Caco-2 (cell line): ENCODE data around the gene REG4. TPM values are rescaled to one million over a fixed set of nuclear protein-coding genes. Genes with fewer than 3 reads are reported as not detected.

Experiments
- BruUV-seq: library from RNA; stranded (reverse); fragments of 400-500 nt; replicated peaks from 2 replicates; lab custom pipeline; 2021; lab: Mats Ljungman, UMichigan
- CTCF ChIA-PET: fragments of 300-600 bp; sonication (Branson Sonifier 250); formaldehyde crosslinking; loops from one replicate; lab custom pipeline; 2022; ENCODE audit warnings: antibody characterized with exemption; lab: Charles Lee
- POLR2A ChIA-PET: fragments of 300-600 bp; sonication (Branson Sonifier 250); formaldehyde crosslinking; loops from one replicate; lab custom pipeline; 2022; ENCODE audit warnings: antibody characterized with exemption; lab: Charles Lee
- DNase-seq, 2 experiments: peaks; one replicate each; pipeline versions ENCODE4 v3.0.0 to v3.0.0-alpha.2; 2020 to 2022
- H3K27me3 ChIP-seq: replicated peaks from 2 replicates; pipeline ENCODE4 v1.6.0; 2011; ENCODE audit warnings: low read length; ENCODE audit not compliant: control insufficient read depth, insufficient read depth
- H3K36me3 ChIP-seq: 2 replicates; pipeline ENCODE4 v1.5.1; 2011; ENCODE audit warnings: low read length; ENCODE audit not compliant: control insufficient read depth, insufficient read depth
- H3K4me1 ChIP-seq: fragments of 250-450 bp; sonication (Bioruptor Pico); 2 replicates; pipeline ENCODE4 v1.5.1; 2020; ENCODE audit warnings: mild to moderate bottlenecking
- H3K4me3 ChIP-seq: 2 replicates; pipeline ENCODE4 v1.5.1; 2011; ENCODE audit warnings: low read depth, mild to moderate bottlenecking, control low read depth, low read length
- H3K9me3 ChIP-seq: fragments of 250-450 bp; sonication (Bioruptor Pico); 2 replicates; pipeline ENCODE4 v1.5.1; 2020; ENCODE audit warnings: mild to moderate bottlenecking, moderate library complexity
- H3K27ac Mint-ChIP-seq: one replicate; pipeline ENCODE4 v1.8.0; 2022; ENCODE audit warnings: mixed read lengths; ENCODE audit not compliant: unreplicated experiment
- H3K27me3 Mint-ChIP-seq: one replicate; pipeline ENCODE4 v1.8.0; 2022; ENCODE audit warnings: mixed read lengths; ENCODE audit not compliant: insufficient read depth, unreplicated experiment
- H3K36me3 Mint-ChIP-seq: one replicate; pipeline ENCODE4 v1.8.0; 2022; ENCODE audit warnings: mild to moderate bottlenecking, mixed read lengths; ENCODE audit not compliant: insufficient read depth, unreplicated experiment
- H3K4me1 Mint-ChIP-seq: one replicate; pipeline ENCODE4 v1.8.0; 2022; ENCODE audit warnings: low read depth, mixed read lengths; ENCODE audit not compliant: unreplicated experiment
- H3K4me3 Mint-ChIP-seq: one replicate; pipeline ENCODE4 v1.8.0; 2022; ENCODE audit warnings: mild to moderate bottlenecking, moderate library complexity, mixed read lengths; ENCODE audit not compliant: unreplicated experiment
- H3K9me3 Mint-ChIP-seq: one replicate; pipeline ENCODE4 v1.8.0; 2022; ENCODE audit warnings: mixed read lengths; ENCODE audit not compliant: unreplicated experiment
- intact Hi-C: fragments of 100-400 bp; cut with micrococcal nuclease; formaldehyde crosslinking; loops from one replicate; pipeline ENCODE4 v1.10.0; 2022; ENCODE audit not compliant: unreplicated experiment
- total RNA-seq: library from RNA; stranded (reverse); gene quantifications from 2 replicates; pipeline ENCODE4 v1.2.3, GENCODE V29; 2022
- TF ChIP-seq, protein P1 (sequence below), 2 experiments: fragments of 200-600 bp in 1 of 2; IDR thresholded peaks; 1 replicate in 1 of 2; 2 replicates in 1 of 2; pipeline versions ENCODE4 v1.5.1 to v1.8.0; 2011 to 2022; ENCODE audit warnings: antibody characterized with exemption in 1 of 2, control low read depth in 1 of 2, inconsistent platforms in 1 of 2, low read depth in 1 of 2, low read length in 1 of 2, mild to moderate bottlenecking in 1 of 2, moderate library complexity in 1 of 2; ENCODE audit not compliant: insufficient read depth in 1 of 2, severe bottlenecking in 1 of 2, unreplicated experiment in 1 of 2

Gene REG4
- total RNA-seq, 1 experiment from 2014 or later = 8.0 TPM

DNA sequence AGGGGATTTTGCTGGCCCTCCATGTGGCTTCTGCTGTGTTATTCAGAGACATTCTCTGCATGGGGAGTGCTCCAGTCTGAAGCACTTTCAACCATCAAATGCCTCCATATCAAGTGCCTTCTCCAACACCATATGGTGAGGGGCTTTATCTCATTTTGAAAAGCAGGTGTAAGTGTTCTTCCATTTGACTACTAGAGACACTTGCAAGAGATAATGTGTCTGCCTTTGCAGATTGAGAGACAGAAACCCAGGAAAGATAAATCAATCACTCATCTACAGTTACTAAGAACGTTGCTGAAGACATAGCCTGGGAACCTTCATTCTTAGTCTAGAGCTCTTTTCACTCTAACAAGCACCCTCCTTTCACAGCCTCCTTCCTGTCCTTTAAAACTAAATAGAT lies 29.5 kb upstream of the REG4 start:
- Histone ChIP-seq H3K27me3 (no peaks in the 10 kb centered on the region), H3K9me3 (no peaks in the 10 kb centered on the region), H3K4me1 (no peaks in the 10 kb centered on the region), H3K4me3 (no peak overlapping the region), H3K36me3 (no peaks in the 10 kb centered on the region)
- BruUV-seq = no TSS peak
- Mint-ChIP-seq H3K9me3 (no peaks in the 10 kb centered on the region), H3K36me3 (no peaks in the 10 kb centered on the region), H3K27me3 (no peaks in the 10 kb centered on the region), H3K4me1 (no peaks in the 10 kb centered on the region), H3K27ac (no peak overlapping the region), H3K4me3 (no peak overlapping the region)
- ChIA-PET CTCF (no interaction called here), POLR2A (no interaction called here)
- no peak for DNase-seq
- intact Hi-C loops = no loop called here
- TF ChIP-seq, protein P1, sequence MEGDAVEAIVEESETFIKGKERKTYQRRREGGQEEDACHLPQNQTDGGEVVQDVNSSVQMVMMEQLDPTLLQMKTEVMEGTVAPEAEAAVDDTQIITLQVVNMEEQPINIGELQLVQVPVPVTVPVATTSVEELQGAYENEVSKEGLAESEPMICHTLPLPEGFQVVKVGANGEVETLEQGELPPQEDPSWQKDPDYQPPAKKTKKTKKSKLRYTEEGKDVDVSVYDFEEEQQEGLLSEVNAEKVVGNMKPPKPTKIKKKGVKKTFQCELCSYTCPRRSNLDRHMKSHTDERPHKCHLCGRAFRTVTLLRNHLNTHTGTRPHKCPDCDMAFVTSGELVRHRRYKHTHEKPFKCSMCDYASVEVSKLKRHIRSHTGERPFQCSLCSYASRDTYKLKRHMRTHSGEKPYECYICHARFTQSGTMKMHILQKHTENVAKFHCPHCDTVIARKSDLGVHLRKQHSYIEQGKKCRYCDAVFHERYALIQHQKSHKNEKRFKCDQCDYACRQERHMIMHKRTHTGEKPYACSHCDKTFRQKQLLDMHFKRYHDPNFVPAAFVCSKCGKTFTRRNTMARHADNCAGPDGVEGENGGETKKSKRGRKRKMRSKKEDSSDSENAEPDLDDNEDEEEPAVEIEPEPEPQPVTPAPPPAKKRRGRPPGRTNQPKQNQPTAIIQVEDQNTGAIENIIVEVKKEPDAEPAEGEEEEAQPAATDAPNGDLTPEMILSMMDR (IDR thresholded peaks at IDR 0.05; ENCODE audit: insufficient read depth in 1 of 2, low read depth in 1 of 2, low read length in 1 of 2, severe bottlenecking in 1 of 2, unreplicated experiment in 1 of 2) = no peak

DNA sequence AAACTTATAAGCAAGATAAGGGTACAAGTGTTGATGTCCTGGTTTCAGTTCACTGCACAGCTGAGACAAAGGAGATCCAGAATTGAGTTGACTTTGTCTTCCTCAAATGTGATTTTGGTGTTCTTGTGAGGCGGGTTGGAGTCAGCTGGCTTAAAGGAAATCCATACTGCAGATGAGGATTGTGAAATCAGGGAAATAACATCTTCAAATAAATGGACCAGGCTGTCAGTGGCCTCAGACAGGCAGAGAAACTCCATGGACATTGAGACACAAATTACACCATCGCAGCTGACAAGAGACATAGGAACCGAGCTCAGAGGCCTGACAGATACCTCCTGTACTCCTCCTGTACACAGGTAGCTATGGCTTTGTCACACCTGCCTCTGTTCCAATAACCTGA lies 27.0 kb upstream of the REG4 start:
- Mint-ChIP-seq H3K4me1 (no peaks in the 10 kb centered on the region), H3K27me3 (no peaks in the 10 kb centered on the region), H3K4me3 (no peak overlapping the region), H3K27ac (no peak overlapping the region), H3K9me3 (no peaks in the 10 kb centered on the region), H3K36me3 (no peaks in the 10 kb centered on the region)
- ChIA-PET CTCF (no interaction called here), POLR2A (no interaction called here)
- no TSS peak for BruUV-seq
- intact Hi-C loops = no loop called here
- no peaks in the 10 kb centered on the region for H3K4me1 ChIP-seq
- H3K27me3 ChIP-seq = no peaks in the 10 kb centered on the region
- TF ChIP-seq, protein P1 (IDR thresholded peaks at IDR 0.05; ENCODE audit: insufficient read depth in 1 of 2, low read depth in 1 of 2, low read length in 1 of 2, severe bottlenecking in 1 of 2, unreplicated experiment in 1 of 2) = no peak
- H3K9me3 ChIP-seq = no peaks in the 10 kb centered on the region
- no peak overlapping the region for H3K4me3 ChIP-seq
- H3K36me3 ChIP-seq = no peaks in the 10 kb centered on the region
- DNase-seq = no peak

DNA sequence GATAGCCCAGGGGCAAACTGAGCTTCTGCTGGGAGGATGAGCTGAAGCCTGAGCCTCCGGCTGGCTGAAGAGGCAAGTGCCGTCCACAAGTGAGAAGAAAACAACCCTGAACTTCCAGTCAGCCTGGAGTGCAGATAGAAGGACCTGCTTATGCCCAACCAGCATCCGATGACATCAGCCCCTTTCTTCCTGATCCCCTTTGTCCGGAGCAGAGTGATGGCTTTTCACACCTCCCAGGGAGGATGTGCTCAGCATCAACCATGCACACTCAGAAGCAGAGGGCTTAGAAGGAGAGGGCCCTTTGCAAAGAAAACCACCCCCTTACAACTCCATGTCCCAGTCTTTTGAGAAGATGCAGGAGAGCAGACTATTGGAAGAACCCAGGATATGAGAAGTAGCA lies 23.7 kb upstream of the REG4 start:
- Histone ChIP-seq H3K4me1 (peaks cover 2% of the 10 kb centered on the region; the same call in 1 of the 2 replicates), H3K27me3 (no peaks in the 10 kb centered on the region), H3K4me3 (no peak overlapping the region), H3K36me3 (no peaks in the 10 kb centered on the region), H3K9me3 (no peaks in the 10 kb centered on the region)
- Mint-ChIP-seq H3K36me3 (no peaks in the 10 kb centered on the region), H3K4me1 (no peaks in the 10 kb centered on the region), H3K4me3 (no peak overlapping the region), H3K27ac (no peak overlapping the region), H3K27me3 (no peaks in the 10 kb centered on the region), H3K9me3 (no peaks in the 10 kb centered on the region)
- POLR2A ChIA-PET = no interaction called here
- CTCF ChIA-PET = no interaction called here
- intact Hi-C loops = no loop called here
- DNase-seq = no peak
- TF ChIP-seq, protein P1 (IDR thresholded peaks at IDR 0.05; ENCODE audit: insufficient read depth in 1 of 2, low read depth in 1 of 2, low read length in 1 of 2, severe bottlenecking in 1 of 2, unreplicated experiment in 1 of 2) = no peak
- BruUV-seq = no TSS peak
